Measurements from ENCODE around the gene SETD7. TPM values are rescaled to one million over a fixed set of nuclear protein-coding genes. Genes with fewer than 3 reads are reported as not detected.

The SETD7 gene
- total and polyA plus RNA-seq, 2 donors (not counting 1 experiment from before 2014, with no cell fraction given), result 37.5 to 80.8 TPM

GRCh38 chr4:139555705-139556070 lies 331 bp downstream of the SETD7 start:
- H3K4me3 ChIP-seq (replicated peaks in 1 of 4; ENCODE audit: control extremely low read depth in 1 of 4, insufficient read depth in 1 of 4, low read depth in 3 of 4, low read length in 4 of 4), result peak overlapping the region; percentile 80 to 87 (median 86)
- TF ChIP-seq EZH2 (IDR thresholded peaks at IDR 0.05; ENCODE audit: low read length, missing control alignments) (no peak), CTCF (conservative IDR thresholded peaks at IDR 0.05 in 1 of 2, IDR thresholded peaks at IDR 0.05 in 1 of 2; ENCODE audit: low read depth in 1 of 2, low read length in 2 of 2) (no peak)
- peaks cover 4% of the 10 kb centered on the region for H3K4me1 ChIP-seq (ENCODE audit: control insufficient read depth, extremely low read depth, insufficient read depth, low read length)
- H3K79me2 ChIP-seq (ENCODE audit: control insufficient read depth, insufficient read depth, low read length), result peaks cover 37% of the 10 kb centered on the region
- no peaks in the 10 kb centered on the region for H3K9me3 ChIP-seq (ENCODE audit: control insufficient read depth, insufficient read depth, low read depth, low read length)
- peak overlapping the region; percentile 92 for H3K27ac ChIP-seq (ENCODE audit: insufficient read depth, low read length)
- no peaks in the 10 kb centered on the region for H3K36me3 ChIP-seq (ENCODE audit: control insufficient read depth, insufficient read depth, low read length)
- H3K9ac ChIP-seq (ENCODE audit: insufficient read depth, low read length), result peak overlapping the region; percentile 96
- peak overlapping the region; percentile 88 for H2AFZ ChIP-seq (ENCODE audit: low read length)
- H3K27me3 ChIP-seq (ENCODE audit: control insufficient read depth, insufficient read depth, low read length), result peaks cover 22% of the 10 kb centered on the region
- DNase-seq (ENCODE audit: low read depth in 2 of 2), result peak in 1 of 2 donors; percentile 45
- H4K20me1 ChIP-seq (ENCODE audit: control insufficient read depth, extremely low read depth, insufficient read depth, low read length), result peaks cover 4% of the 10 kb centered on the region
- H3K4me2 ChIP-seq (ENCODE audit: extremely low read depth, insufficient read depth, low read length), result peak overlapping the region; percentile 96

GRCh38 chr4:139554893-139555704 lies 920 bp downstream of the SETD7 start:
- Histone ChIP-seq H4K20me1 (ENCODE audit: control insufficient read depth, extremely low read depth, insufficient read depth, low read length) (peaks cover 5% of the 10 kb centered on the region), H2AFZ (ENCODE audit: low read length) (peak overlapping the region; percentile 47), H3K79me2 (ENCODE audit: control insufficient read depth, insufficient read depth, low read length) (peaks cover 43% of the 10 kb centered on the region), H3K4me1 (ENCODE audit: control insufficient read depth, extremely low read depth, insufficient read depth, low read length) (peaks cover 4% of the 10 kb centered on the region), H3K27ac (ENCODE audit: insufficient read depth, low read length) (peak overlapping the region; percentile 92), H3K9ac (ENCODE audit: insufficient read depth, low read length) (peak overlapping the region; percentile 96), H3K4me3 (replicated peaks in 1 of 4; ENCODE audit: control extremely low read depth in 1 of 4, insufficient read depth in 1 of 4, low read depth in 3 of 4, low read length in 4 of 4) (peak overlapping the region; percentile 82 to 87 (median 86)), H3K9me3 (ENCODE audit: control insufficient read depth, insufficient read depth, low read depth, low read length) (no peaks in the 10 kb centered on the region), H3K4me2 (ENCODE audit: extremely low read depth, insufficient read depth, low read length) (peak overlapping the region; percentile 53), H3K27me3 (ENCODE audit: control insufficient read depth, insufficient read depth, low read length) (peaks cover 21% of the 10 kb centered on the region), H3K36me3 (ENCODE audit: control insufficient read depth, insufficient read depth, low read length) (no peaks in the 10 kb centered on the region)
- peak; percentile 90 to 92 for DNase-seq (ENCODE audit: low read depth in 2 of 2)
- TF ChIP-seq CTCF (conservative IDR thresholded peaks at IDR 0.05 in 1 of 2, IDR thresholded peaks at IDR 0.05 in 1 of 2; ENCODE audit: low read depth in 1 of 2, low read length in 2 of 2) (no peak), EZH2 (IDR thresholded peaks at IDR 0.05; ENCODE audit: low read length, missing control alignments) (no peak)

DNA sequence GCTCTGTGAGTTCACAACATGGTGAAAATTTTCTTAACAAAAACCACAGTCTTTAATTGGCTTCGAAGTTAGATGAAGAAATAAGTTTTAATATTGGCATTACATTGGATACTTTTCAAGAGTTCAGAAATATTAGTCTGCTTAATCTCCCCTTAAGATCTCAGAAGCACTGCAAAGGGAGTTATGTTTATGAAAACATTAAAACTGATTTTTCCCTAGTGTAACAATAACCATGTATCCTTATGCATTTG lies 1.5 kb downstream of the SETD7 start:
- H3K27me3 ChIP-seq (ENCODE audit: control insufficient read depth, insufficient read depth, low read length), result peaks cover 20% of the 10 kb centered on the region
- peak overlapping the region; percentile 53 for H3K4me2 ChIP-seq (ENCODE audit: extremely low read depth, insufficient read depth, low read length)
- peaks cover 6% of the 10 kb centered on the region for H4K20me1 ChIP-seq (ENCODE audit: control insufficient read depth, extremely low read depth, insufficient read depth, low read length)
- peaks cover 47% of the 10 kb centered on the region for H3K79me2 ChIP-seq (ENCODE audit: control insufficient read depth, insufficient read depth, low read length)
- H3K36me3 ChIP-seq (ENCODE audit: control insufficient read depth, insufficient read depth, low read length), result no peaks in the 10 kb centered on the region
- H2AFZ ChIP-seq (ENCODE audit: low read length), result no peak overlapping the region
- peak overlapping the region; percentile 82 to 87 (median 86) for H3K4me3 ChIP-seq (replicated peaks in 1 of 4; ENCODE audit: control extremely low read depth in 1 of 4, insufficient read depth in 1 of 4, low read depth in 3 of 4, low read length in 4 of 4)
- H3K9me3 ChIP-seq (ENCODE audit: control insufficient read depth, insufficient read depth, low read depth, low read length), result no peaks in the 10 kb centered on the region
- DNase-seq (ENCODE audit: low read depth in 2 of 2), result no peak
- no peak for TF ChIP-seq EZH2 (IDR thresholded peaks at IDR 0.05; ENCODE audit: low read length, missing control alignments)
- H3K27ac ChIP-seq (ENCODE audit: insufficient read depth, low read length), result peak overlapping the region; percentile 92
- H3K4me1 ChIP-seq (ENCODE audit: control insufficient read depth, extremely low read depth, insufficient read depth, low read length), result peaks cover 4% of the 10 kb centered on the region
- peak overlapping the region; percentile 54 for H3K9ac ChIP-seq (ENCODE audit: insufficient read depth, low read length)

Data from fibroblast of lung (primary cell).